ENCODE measurements around the gene KATNIP. TPM values are rescaled to one million over a fixed set of nuclear protein-coding genes. Genes with fewer than 3 reads are reported as not detected.

Gene KATNIP
- total and polyA plus RNA-seq, 7 donors: 6.7 to 31.9 (median 15.1) TPM

- intact Hi-C loops (cut with DNase I): no loop called here
- no peak overlapping the region for H3K27ac ChIP-seq
- no peak overlapping the region for H3K4me3 ChIP-seq
- H3K4me1 ChIP-seq: no peaks in the 10 kb centered on the region
- DNase-seq: no peak
- no peaks in the 10 kb centered on the region for H3K27me3 ChIP-seq
- no peaks in the 10 kb centered on the region for H3K9me3 ChIP-seq
- WGBS, 2 donors: 75 to 77% methylated on average over 5 of the region's 5 CpGs
- peaks cover 42 to 100% (median 80%) of the 10 kb centered on the region in 4 donors for H3K36me3 ChIP-seq
- TF ChIP-seq EP300 (IDR thresholded peaks at IDR 0.05): no peak
- no peak for TF ChIP-seq CTCF (IDR thresholded peaks at IDR 0.05)
- TF ChIP-seq POLR2AphosphoS5 (IDR thresholded peaks at IDR 0.05): no peak
- TF ChIP-seq POLR2A (IDR thresholded peaks at IDR 0.05): no peak
Measured at GRCh38 chr16:27539636-27540035, 10.3 kb upstream of the KATNIP start.

DNA sequence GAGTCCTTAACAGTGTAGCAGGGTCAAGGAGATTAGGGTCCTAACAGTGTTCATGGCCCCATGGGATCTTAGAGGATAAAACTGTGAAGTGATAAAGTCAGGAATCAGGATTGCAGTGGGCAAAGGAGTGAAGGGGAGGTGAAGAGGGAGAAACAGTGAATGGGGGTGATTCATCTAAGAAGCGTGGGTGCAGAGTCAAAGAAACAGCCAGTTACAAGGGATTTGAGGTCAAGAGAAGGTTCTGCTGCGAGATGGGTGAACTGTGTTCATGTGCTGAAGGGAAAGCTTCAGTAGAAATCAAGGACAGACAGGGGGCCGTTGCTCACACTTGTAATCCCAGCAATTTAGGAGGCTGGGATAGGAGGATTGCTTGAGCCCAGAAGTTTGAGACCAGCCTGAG, 6.1 kb upstream of the KATNIP start:
- Histone ChIP-seq H3K9me3 (no peaks in the 10 kb centered on the region), H3K36me3 (peaks cover 34 to 71% (median 60%) of the 10 kb centered on the region in 4 donors), H3K27me3 (no peaks in the 10 kb centered on the region), H3K4me3 (no peak overlapping the region), H3K27ac (no peak overlapping the region), H3K4me1 (peaks cover 0 to 24% (median 19%) of the 10 kb centered on the region in 4 donors)
- TF ChIP-seq POLR2A (IDR thresholded peaks at IDR 0.05) (no peak), CTCF (IDR thresholded peaks at IDR 0.05) (no peak), POLR2AphosphoS5 (IDR thresholded peaks at IDR 0.05) (no peak), EP300 (IDR thresholded peaks at IDR 0.05) (no peak)
- intact Hi-C loops (cut with DNase I): no loop called here
- DNase-seq: peak; percentile 1
- 92 to 95% methylated on average over 3 of the region's 3 CpGs for WGBS, 2 donors

GRCh38 chr16:27544671-27545070, 5.3 kb upstream of the KATNIP start:
- Histone ChIP-seq H3K9me3 (no peaks in the 10 kb centered on the region), H3K27me3 (no peaks in the 10 kb centered on the region), H3K4me1 (peaks cover 0 to 29% (median 25%) of the 10 kb centered on the region in 4 donors), H3K4me3 (no peak overlapping the region), H3K36me3 (peaks cover 34 to 62% (median 53%) of the 10 kb centered on the region in 4 donors), H3K27ac (no peak overlapping the region)
- DNase-seq: peak; percentile 25
- WGBS, 2 donors: 97 to 98% methylated on average over 4 of the region's 4 CpGs
- intact Hi-C loops (cut with DNase I): no loop called here
- TF ChIP-seq CTCF (IDR thresholded peaks at IDR 0.05): no peak
- TF ChIP-seq POLR2AphosphoS5 (IDR thresholded peaks at IDR 0.05): no peak
- no peak for TF ChIP-seq POLR2A (IDR thresholded peaks at IDR 0.05)
- no peak for TF ChIP-seq EP300 (IDR thresholded peaks at IDR 0.05)

GRCh38 chr16:27547134-27547533, 2.8 kb upstream of the KATNIP start:
- TF ChIP-seq POLR2AphosphoS5 (IDR thresholded peaks at IDR 0.05): no peak
- TF ChIP-seq CTCF (IDR thresholded peaks at IDR 0.05): no peak
- no peak for TF ChIP-seq POLR2A (IDR thresholded peaks at IDR 0.05)
- TF ChIP-seq EP300 (IDR thresholded peaks at IDR 0.05): no peak
- intact Hi-C loops (cut with DNase I): no loop called here
- Histone ChIP-seq H3K36me3 (peaks cover 22 to 38% (median 29%) of the 10 kb centered on the region in 4 donors), H3K9me3 (no peaks in the 10 kb centered on the region), H3K4me1 (peaks cover 0 to 38% (median 33%) of the 10 kb centered on the region in 4 donors), H3K4me3 (no peak overlapping the region), H3K27me3 (no peaks in the 10 kb centered on the region), H3K27ac (no peak overlapping the region)
- DNase-seq: peak; percentile 29
- WGBS, 2 donors: 69 to 70% methylated on average over 4 of the region's 4 CpGs

DNA sequence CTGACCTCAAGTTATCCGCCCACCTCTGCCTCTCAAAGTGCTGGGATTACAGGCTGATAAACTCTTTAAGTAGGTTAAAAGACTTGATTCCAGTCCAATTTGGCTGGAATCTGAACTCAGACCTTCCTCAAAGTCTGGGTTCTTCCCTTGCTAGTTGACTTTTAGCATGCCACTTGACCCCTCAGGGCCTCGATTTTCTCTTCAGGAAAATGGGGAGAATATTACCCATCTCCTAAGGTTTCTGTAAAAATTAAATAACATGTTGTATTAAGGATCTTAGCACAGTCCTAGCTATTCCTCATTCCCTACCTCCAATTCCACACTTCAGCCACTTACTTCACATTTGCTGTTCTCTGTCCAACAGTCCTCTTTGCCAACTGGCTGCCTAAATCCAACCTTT, 2.1 kb upstream of the KATNIP start:
- DNase-seq: peak; percentile 7
- no peak overlapping the region for H3K27ac ChIP-seq
- no peak overlapping the region for H3K4me3 ChIP-seq
- no peaks in the 10 kb centered on the region for H3K9me3 ChIP-seq
- no peaks in the 10 kb centered on the region for H3K27me3 ChIP-seq
- intact Hi-C loops (cut with DNase I): no loop called here
- H3K36me3 ChIP-seq: peaks cover 17 to 31% (median 22%) of the 10 kb centered on the region in 4 donors
- no peak for TF ChIP-seq POLR2AphosphoS5 (IDR thresholded peaks at IDR 0.05)
- TF ChIP-seq EP300 (IDR thresholded peaks at IDR 0.05): no peak
- no peak for TF ChIP-seq CTCF (IDR thresholded peaks at IDR 0.05)
- 86 to 94% methylated on average over 2 of the region's 2 CpGs for WGBS, 2 donors
- peaks cover 0 to 38% (median 33%) of the 10 kb centered on the region in 4 donors for H3K4me1 ChIP-seq

Data from sigmoid colon (tissue), 7 donors.